ENCODE data around the gene NLRC5.

DNA sequence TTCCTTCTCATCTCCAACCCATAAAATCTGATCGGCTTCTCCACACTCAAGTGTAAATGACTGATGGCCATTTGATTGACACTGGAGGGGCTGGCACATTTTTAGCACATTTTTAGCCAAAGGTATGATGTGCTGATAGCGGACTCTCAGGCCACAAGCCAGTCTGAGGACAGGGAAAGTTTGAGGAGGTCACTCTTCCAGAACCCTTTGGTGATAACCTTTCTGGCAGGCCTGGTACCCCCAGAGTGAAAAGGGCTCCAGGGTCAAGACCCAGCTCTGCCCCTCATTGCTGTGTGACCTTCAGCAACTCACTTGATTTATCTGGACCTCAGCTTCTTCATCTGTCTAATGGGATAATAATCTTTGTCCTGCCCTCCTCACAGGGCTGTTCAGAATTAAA, 1.7 kb upstream of the NLRC5 start:
- TF ChIP-seq CHD4 (IDR thresholded peaks at IDR 0.05; ENCODE audit: insufficient read depth, insufficient replicate concordance, low read depth, low read length, poor library complexity, severe bottlenecking): no peak
- no peak for TF ChIP-seq FOXM1 (IDR thresholded peaks at IDR 0.05; ENCODE audit: low read depth)
- no peak for TF ChIP-seq FOXM1 (CRISPR knock-in tag; IDR thresholded peaks at IDR 0.05; ENCODE audit: low read depth)
- no peak for TF ChIP-seq PCBP1 (IDR thresholded peaks at IDR 0.05; ENCODE audit: low read depth, low read length, poor library complexity, severe bottlenecking)
- no peak for TF ChIP-seq RBM22 (IDR thresholded peaks at IDR 0.05; ENCODE audit: low read depth, low read length, poor library complexity, severe bottlenecking)
- TF ChIP-seq, protein P1, sequence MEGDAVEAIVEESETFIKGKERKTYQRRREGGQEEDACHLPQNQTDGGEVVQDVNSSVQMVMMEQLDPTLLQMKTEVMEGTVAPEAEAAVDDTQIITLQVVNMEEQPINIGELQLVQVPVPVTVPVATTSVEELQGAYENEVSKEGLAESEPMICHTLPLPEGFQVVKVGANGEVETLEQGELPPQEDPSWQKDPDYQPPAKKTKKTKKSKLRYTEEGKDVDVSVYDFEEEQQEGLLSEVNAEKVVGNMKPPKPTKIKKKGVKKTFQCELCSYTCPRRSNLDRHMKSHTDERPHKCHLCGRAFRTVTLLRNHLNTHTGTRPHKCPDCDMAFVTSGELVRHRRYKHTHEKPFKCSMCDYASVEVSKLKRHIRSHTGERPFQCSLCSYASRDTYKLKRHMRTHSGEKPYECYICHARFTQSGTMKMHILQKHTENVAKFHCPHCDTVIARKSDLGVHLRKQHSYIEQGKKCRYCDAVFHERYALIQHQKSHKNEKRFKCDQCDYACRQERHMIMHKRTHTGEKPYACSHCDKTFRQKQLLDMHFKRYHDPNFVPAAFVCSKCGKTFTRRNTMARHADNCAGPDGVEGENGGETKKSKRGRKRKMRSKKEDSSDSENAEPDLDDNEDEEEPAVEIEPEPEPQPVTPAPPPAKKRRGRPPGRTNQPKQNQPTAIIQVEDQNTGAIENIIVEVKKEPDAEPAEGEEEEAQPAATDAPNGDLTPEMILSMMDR (IDR thresholded peaks at IDR 0.05 in 2 of 3, conservative IDR thresholded peaks at IDR 0.05 in 1 of 3; ENCODE audit: insufficient read depth in 2 of 3, low read depth in 1 of 3, low read length in 3 of 3): no peak
- TF ChIP-seq MEF2D (tag; conservative IDR thresholded peaks at IDR 0.05; ENCODE audit: low read depth): no peak
- no peak for TF ChIP-seq SMARCA5 (IDR thresholded peaks at IDR 0.05)
- TF ChIP-seq CBX1 (IDR thresholded peaks at IDR 0.05; ENCODE audit: low read depth): no peak
- TF ChIP-seq RBM17 (IDR thresholded peaks at IDR 0.05; ENCODE audit: borderline replicate concordance, low read depth, low read length): no peak
- TF ChIP-seq, protein P2, sequence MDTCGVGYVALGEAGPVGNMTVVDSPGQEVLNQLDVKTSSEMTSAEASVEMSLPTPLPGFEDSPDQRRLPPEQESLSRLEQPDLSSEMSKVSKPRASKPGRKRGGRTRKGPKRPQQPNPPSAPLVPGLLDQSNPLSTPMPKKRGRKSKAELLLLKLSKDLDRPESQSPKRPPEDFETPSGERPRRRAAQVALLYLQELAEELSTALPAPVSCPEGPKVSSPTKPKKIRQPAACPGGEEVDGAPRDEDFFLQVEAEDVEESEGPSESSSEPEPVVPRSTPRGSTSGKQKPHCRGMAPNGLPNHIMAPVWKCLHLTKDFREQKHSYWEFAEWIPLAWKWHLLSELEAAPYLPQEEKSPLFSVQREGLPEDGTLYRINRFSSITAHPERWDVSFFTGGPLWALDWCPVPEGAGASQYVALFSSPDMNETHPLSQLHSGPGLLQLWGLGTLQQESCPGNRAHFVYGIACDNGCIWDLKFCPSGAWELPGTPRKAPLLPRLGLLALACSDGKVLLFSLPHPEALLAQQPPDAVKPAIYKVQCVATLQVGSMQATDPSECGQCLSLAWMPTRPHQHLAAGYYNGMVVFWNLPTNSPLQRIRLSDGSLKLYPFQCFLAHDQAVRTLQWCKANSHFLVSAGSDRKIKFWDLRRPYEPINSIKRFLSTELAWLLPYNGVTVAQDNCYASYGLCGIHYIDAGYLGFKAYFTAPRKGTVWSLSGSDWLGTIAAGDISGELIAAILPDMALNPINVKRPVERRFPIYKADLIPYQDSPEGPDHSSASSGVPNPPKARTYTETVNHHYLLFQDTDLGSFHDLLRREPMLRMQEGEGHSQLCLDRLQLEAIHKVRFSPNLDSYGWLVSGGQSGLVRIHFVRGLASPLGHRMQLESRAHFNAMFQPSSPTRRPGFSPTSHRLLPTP (IDR thresholded peaks at IDR 0.05; ENCODE audit: borderline replicate concordance, extremely low read depth, insufficient read length): no peak
- TF ChIP-seq POLR2A (conservative IDR thresholded peaks at IDR 0.05): no peak
